ENCODE measurements around the gene SLC38A4. TPM values are rescaled to one million over a fixed set of nuclear protein-coding genes. Genes with fewer than 3 reads are reported as not detected.
"Not testable (repeated sequence)": the region's sequence is repeated elsewhere in the genome, so short reads cannot be mapped to it uniquely, and the experiment has no call there.

The SLC38A4 gene
- total RNA-seq = 518 TPM

- peak; percentile 89 for ATAC-seq
- peak; percentile 87 for DNase-seq (ENCODE audit: low spot score)
These were observed at the start of gene SLC38A4 for GRCh38 chr12:46825591-46826414. Gene SLC38A4 (minus strand): TSS chr12:46825997. CDS start chr12:46793071, 32,926 bp downstream.

GRCh38 chr12:46875095-46875494 is 49.3 kb upstream of the SLC38A4 start:
- DNase-seq (ENCODE audit: low spot score) = no peak
- peak; percentile 51 for ATAC-seq

- ATAC-seq (peak; percentile 97), DNase-seq (ENCODE audit: low spot score) (peak; percentile 81)
These were observed 48.8 kb upstream of the SLC38A4 start for GRCh38 chr12:46874642-46875041.

- ATAC-seq (no peak), DNase-seq (ENCODE audit: low spot score) (no peak)
These were observed 46.3 kb upstream of the SLC38A4 start for GRCh38 chr12:46872135-46872534.

- DNase-seq (ENCODE audit: low spot score) = no peak
- no peak for ATAC-seq
These were observed 39.5 kb upstream of the SLC38A4 start for GRCh38 chr12:46865311-46865710.

- DNase-seq (ENCODE audit: low spot score) = no peak
These were observed 32.6 kb upstream of the SLC38A4 start for GRCh38 chr12:46858368-46858767.

GRCh38 chr12:46857486-46857885 is 31.7 kb upstream of the SLC38A4 start:
- DNase-seq (ENCODE audit: low spot score) = no peak
- no peak for ATAC-seq

More at GRCh38 chr12:46858368-46858767, 32.6 kb upstream of the SLC38A4 start:
- ATAC-seq = no peak

- ATAC-seq (no peak), DNase-seq (ENCODE audit: low spot score) (no peak)
These were observed 30.0 kb upstream of the SLC38A4 start for GRCh38 chr12:46855760-46856159.

GRCh38 chr12:46854188-46854587 is 28.4 kb upstream of the SLC38A4 start:
- ATAC-seq; DNase-seq (ENCODE audit: low spot score): not testable (repeated sequence)

GRCh38 chr12:46848792-46849191 is 23.0 kb upstream of the SLC38A4 start:
- ATAC-seq; DNase-seq (ENCODE audit: low spot score): not testable (repeated sequence)

- no peak for DNase-seq (ENCODE audit: low spot score)
- ATAC-seq = no peak
These were observed 21.2 kb upstream of the SLC38A4 start for GRCh38 chr12:46847001-46847400.

GRCh38 chr12:46843811-46844210 is 18.0 kb upstream of the SLC38A4 start:
- peak; percentile 74 for ATAC-seq
- peak; percentile 60 for DNase-seq (ENCODE audit: low spot score)

- peak; percentile 50 for ATAC-seq
- DNase-seq (ENCODE audit: low spot score) = peak; percentile 52
These were observed 16.1 kb upstream of the SLC38A4 start for GRCh38 chr12:46841891-46842290.

GRCh38 chr12:46839964-46840363 is 14.2 kb upstream of the SLC38A4 start:
- ATAC-seq = peak; percentile 79
- no peak for DNase-seq (ENCODE audit: low spot score)

GRCh38 chr12:46839232-46839631 is 13.4 kb upstream of the SLC38A4 start:
- DNase-seq (ENCODE audit: low spot score) = no peak
- no peak for ATAC-seq

- no peak for DNase-seq (ENCODE audit: low spot score)
These were observed 10.0 kb upstream of the SLC38A4 start for GRCh38 chr12:46835785-46836184.

GRCh38 chr12:46832130-46832704 is 6.4 kb upstream of the SLC38A4 start:
- ATAC-seq (peak; percentile 64), DNase-seq (ENCODE audit: low spot score) (peak; percentile 78)

More at GRCh38 chr12:46835785-46836184, 10.0 kb upstream of the SLC38A4 start:
- no peak for ATAC-seq

- ATAC-seq (peak; percentile 82), DNase-seq (ENCODE audit: low spot score) (peak; percentile 89)
These were observed 5.7 kb upstream of the SLC38A4 start for GRCh38 chr12:46831335-46832129.

GRCh38 chr12:46830731-46831334 is 5.0 kb upstream of the SLC38A4 start:
- ATAC-seq = peak; percentile 65
- peak; percentile 57 for DNase-seq (ENCODE audit: low spot score)

- ATAC-seq (no peak), DNase-seq (ENCODE audit: low spot score) (no peak)
These were observed 1.1 kb downstream of the SLC38A4 start for GRCh38 chr12:46824709-46825108.

GRCh38 chr12:46818642-46819041 is 7.2 kb downstream of the SLC38A4 start:
- ATAC-seq = peak; percentile 35
- no peak for DNase-seq (ENCODE audit: low spot score)
